Choroid plexus epithelial cell (primary cell): Measurements from ENCODE around the gene TUBB2B.

Experiments
- DNase-seq: peaks from one replicate; pipeline ENCODE4 v3.0.0-alpha.2; 2010; ENCODE audit warnings: low read depth
- H3K4me3 ChIP-seq: 2 replicates; pipeline ENCODE4 v1.5.1; 2011; ENCODE audit warnings: low read depth, mild to moderate bottlenecking, control low read depth, low read length, moderate library complexity
- CTCF ChIP-seq: conservative IDR thresholded peaks from 2 replicates; pipeline ENCODE4 v1.5.1; 2011; ENCODE audit warnings: low read depth, mild to moderate bottlenecking, control low read depth, inconsistent platforms, low read length, moderate library complexity

Gene TUBB2B

GRCh38 chr6:3263096-3263495 is 35.6 kb upstream of the TUBB2B start:
- H3K4me3 ChIP-seq, result no peak overlapping the region
- DNase-seq, result no peak
- no peak for TF ChIP-seq CTCF

- TF ChIP-seq CTCF, result no peak
- no peak for DNase-seq
- H3K4me3 ChIP-seq, result no peak overlapping the region
Observed at GRCh38 chr6:3261921-3262320, 34.5 kb upstream of the TUBB2B start.

- H3K4me3 ChIP-seq, result no peak overlapping the region
- TF ChIP-seq CTCF, result no peak
- DNase-seq, result no peak
Observed at GRCh38 chr6:3261518-3261820, 34.0 kb upstream of the TUBB2B start.

- DNase-seq, result no peak
- H3K4me3 ChIP-seq, result no peak overlapping the region
- no peak for TF ChIP-seq CTCF
Observed at GRCh38 chr6:3260772-3261517, 33.5 kb upstream of the TUBB2B start.

- TF ChIP-seq CTCF, result no peak
- no peak overlapping the region for H3K4me3 ChIP-seq
- DNase-seq, result no peak
Observed at GRCh38 chr6:3260296-3260695, 32.8 kb upstream of the TUBB2B start.

GRCh38 chr6:3259491-3259958 is 32.1 kb upstream of the TUBB2B start:
- DNase-seq, result peak; percentile 47
- peak overlapping the region; percentile 98 for H3K4me3 ChIP-seq
- peak; percentile 22 for TF ChIP-seq CTCF

- no peak for TF ChIP-seq CTCF
- peak within 1 kb of the TSS; percentile 98 for H3K4me3 ChIP-seq
- DNase-seq, result peak; percentile 91
Observed at GRCh38 chr6:3258720-3259490, 31.5 kb upstream of the TUBB2B start, which contains the start of gene PSMG4. Gene PSMG4 (plus strand): TSS chr6:3258947. CDS start chr6:3259023, 76 bp downstream.
